NCI-H2029 treated with DMSO at 0.1 percent for 48 hours (cell line): Measurements from ENCODE around the gene GPR141.

ENCODE experiments used
- DNase-seq: peaks from one replicate; lab custom pipeline; 2025; lab: John Stamatoyannopoulos, UW

The GPR141 gene

GRCh38 chr7:37683246-37684120 lies at the start of gene GPR141:
Gene GPR141, plus strand, starts transcription at chr7:37683766. Its CDS starts 56,628 bp downstream, at chr7:37740394.
- no peak for DNase-seq

GRCh38 chr7:37635346-37635745 lies 48.2 kb upstream of the GPR141 start:
- DNase-seq = no peak

- no peak for DNase-seq
Observed at GRCh38 chr7:37642028-37642540, 41.5 kb upstream of the GPR141 start.

- no peak for DNase-seq
Observed at GRCh38 chr7:37643876-37644275, 39.7 kb upstream of the GPR141 start.

- no peak for DNase-seq
Observed at GRCh38 chr7:37645282-37646050, 38.1 kb upstream of the GPR141 start.

GRCh38 chr7:37656913-37657530 lies 26.5 kb upstream of the GPR141 start:
- DNase-seq = no peak

GRCh38 chr7:37657816-37658215 lies 25.8 kb upstream of the GPR141 start:
- no peak for DNase-seq

- no peak for DNase-seq
Observed at GRCh38 chr7:37659971-37660565, 23.5 kb upstream of the GPR141 start.

- DNase-seq = no peak
Observed at GRCh38 chr7:37660614-37661013, 23.0 kb upstream of the GPR141 start.

- DNase-seq = no peak
Observed at GRCh38 chr7:37663693-37664092, 19.9 kb upstream of the GPR141 start.

GRCh38 chr7:37665352-37666022 lies 18.1 kb upstream of the GPR141 start:
- no peak for DNase-seq

- DNase-seq = no peak
Observed at GRCh38 chr7:37666026-37666799, 17.4 kb upstream of the GPR141 start.

- no peak for DNase-seq
Observed at GRCh38 chr7:37669818-37670217, 13.7 kb upstream of the GPR141 start.

GRCh38 chr7:37670436-37670835 lies 13.1 kb upstream of the GPR141 start:
- no peak for DNase-seq

- no peak for DNase-seq
Observed at GRCh38 chr7:37671876-37672275, 11.7 kb upstream of the GPR141 start.

GRCh38 chr7:37672926-37673325 lies 10.6 kb upstream of the GPR141 start:
- DNase-seq = no peak

GRCh38 chr7:37673523-37673922 lies 10.0 kb upstream of the GPR141 start:
- DNase-seq = no peak

- no peak for DNase-seq
Observed at GRCh38 chr7:37674531-37674930, 9.0 kb upstream of the GPR141 start.

- no peak for DNase-seq
Observed at GRCh38 chr7:37675749-37676148, 7.8 kb upstream of the GPR141 start.

GRCh38 chr7:37684927-37685326 lies 1.4 kb downstream of the GPR141 start:
- DNase-seq = no peak
